Ovary (tissue), 9 donors: Measurements from ENCODE around the gene UROD. TPM values are rescaled to one million over a fixed set of nuclear protein-coding genes. Genes with fewer than 3 reads are reported as not detected.

ENCODE experiments used
- DNase-seq, 5 donors: peaks; one replicate each; pipeline ENCODE4 v3.0.0-alpha.2; 2019 to 2020
- H3K27ac ChIP-seq, 2 donors: fragments of 200-600 bp; one replicate each; pipeline versions ENCODE4 v1.5.1 to v1.8.0; 2019 to 2022
- H3K27me3 ChIP-seq: fragments of 200-600 bp; one replicate; pipeline ENCODE4 v1.8.0; 2022
- H3K36me3 ChIP-seq: fragments of 200-600 bp; sonication (generic); one replicate; pipeline ENCODE4 v1.5.1; 2019
- H3K4me1 ChIP-seq: one replicate; pipeline ENCODE4 v1.8.1; 2013; ENCODE audit warnings: mild to moderate bottlenecking, moderate library complexity; ENCODE audit not compliant: insufficient read depth
- H3K4me3 ChIP-seq: fragments of 200-600 bp; sonication (generic); one replicate; pipeline ENCODE4 v1.5.1; 2017
- H3K9me3 ChIP-seq, 2 donors: fragments of 200-600 bp in 1 of 2; sonication (generic) in 1 of 2; one replicate each; pipeline versions ENCODE4 v1.5.1 to v1.8.1; 2013 to 2019; ENCODE audit warnings: mild to moderate bottlenecking in 1 of 2, moderate library complexity in 1 of 2
- EP300 ChIP-seq: sonication (generic); formaldehyde crosslinking; IDR thresholded peaks from one replicate; pipeline ENCODE4 v1.6.1; 2017; ENCODE audit warnings: antibody characterized with exemption
- POLR2A ChIP-seq: fragments of 450-650 bp; IDR thresholded peaks from one replicate; pipeline ENCODE4 v1.6.1; 2017; ENCODE audit warnings: antibody characterized with exemption, mild to moderate bottlenecking, moderate library complexity
- WGBS, 3 donors: extraction: QIAGEN DNeasy Blood & Tissue Kit in 1 of 3; methylation state at CpG; one replicate each; pipeline versions ENCODE4 v1.1.5 to v1.1.7; 2013 to 2017; 5-methylcytosine and 5-hydroxymethylcytosine counted together
- intact Hi-C, 4 donors: fragments of 100-400 bp; cut with DNase I; formaldehyde crosslinking; loops; one replicate each; pipeline versions ENCODE4 v1.11.0 to v1.15.1; 2022 to 2023
- polyA plus RNA-seq, 2 donors: library from polyadenylated mRNA; stranded (reverse); fragments of 200-250 nt in 1 of 2; fragments of 350-450 nt in 1 of 2; fragmentation: Illumina TruSeq in 1 of 2; extraction: RNeasy Lipid Tissue Mini Kit (QIAGEN cat#74804) in 1 of 2; gene quantifications; one replicate each; pipeline ENCODE4 v1.2.3, GENCODE V29; 2013 to 2014
- total RNA-seq, 7 donors: library from RNA; depleted of rRNA in 2 of 7; stranded (reverse); fragments of >200 nt in 2 of 7; fragmentation: NEBNext Ultra II Directional in 3 of 7; extraction: Animal tissue kit (Norgen Biotek cat#: 25700) in 3 of 7; gene quantifications; one replicate each; pipeline versions ENCODE4 v1.1.0 to v1.2.4, GENCODE V29; 2016 to 2023
- TF ChIP-seq, protein P1 (sequence below), 3 donors: fragments of 450-650 bp in 2 of 3; fragments of 200-600 bp in 1 of 3; IDR thresholded peaks; one replicate each; pipeline versions ENCODE4 v1.5.1 to v1.8.0; 2016 to 2022; ENCODE audit warnings: antibody characterized with exemption in 3 of 3, mild to moderate bottlenecking in 1 of 3
- donor health status: DM: no; HTN: no; CAD: no; lungs with moderate emphysema.
- donor health status: DM: no; HTN: no; CAD: no.
- donor health status: Bipolar disorder and iron deficiency.
- donor health status: DM: yes; HTN: yes; CAD: no.
- donor health status: DM: no; HTN: no; CAD: no.
- donor health status: DM: yes; HTN: yes; CAD: no.

UROD gene
- total and polyA plus RNA-seq, 9 donors = 69.2 to 97.2 (median 77.1) TPM

DNA sequence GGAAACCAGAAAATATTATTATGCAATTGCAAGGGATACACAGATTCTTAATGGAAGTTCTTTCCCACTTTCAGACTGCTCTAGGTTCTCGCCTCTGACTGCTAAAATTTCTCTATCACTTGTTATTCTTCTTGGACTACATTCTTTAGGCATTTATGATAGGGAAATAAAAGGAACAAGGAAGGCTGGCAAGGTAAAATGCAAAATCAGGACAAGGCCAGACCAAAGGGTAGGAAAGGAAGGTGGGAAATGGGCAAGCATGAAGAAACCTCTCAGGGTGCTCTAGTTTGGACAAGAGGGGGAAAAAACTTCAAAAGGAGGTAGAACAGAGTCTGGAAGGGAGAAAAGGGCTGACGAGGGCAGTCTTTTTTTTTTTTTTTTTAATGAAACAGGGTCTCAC, 26.2 kb downstream of the UROD start:
- intact Hi-C loops = no loop called here
- Histone ChIP-seq H3K27me3 (no peaks in the 10 kb centered on the region), H3K9me3 (no peaks in the 10 kb centered on the region), H3K4me3 (no peak overlapping the region), H3K36me3 (no peaks in the 10 kb centered on the region), H3K27ac (no peak overlapping the region), H3K4me1 (no peaks in the 10 kb centered on the region)
- WGBS, 3 donors = 86 to 95% (median 90%) methylated on average over 2 of the region's 2 CpGs
- no peak for TF ChIP-seq POLR2A
- TF ChIP-seq, protein P1, sequence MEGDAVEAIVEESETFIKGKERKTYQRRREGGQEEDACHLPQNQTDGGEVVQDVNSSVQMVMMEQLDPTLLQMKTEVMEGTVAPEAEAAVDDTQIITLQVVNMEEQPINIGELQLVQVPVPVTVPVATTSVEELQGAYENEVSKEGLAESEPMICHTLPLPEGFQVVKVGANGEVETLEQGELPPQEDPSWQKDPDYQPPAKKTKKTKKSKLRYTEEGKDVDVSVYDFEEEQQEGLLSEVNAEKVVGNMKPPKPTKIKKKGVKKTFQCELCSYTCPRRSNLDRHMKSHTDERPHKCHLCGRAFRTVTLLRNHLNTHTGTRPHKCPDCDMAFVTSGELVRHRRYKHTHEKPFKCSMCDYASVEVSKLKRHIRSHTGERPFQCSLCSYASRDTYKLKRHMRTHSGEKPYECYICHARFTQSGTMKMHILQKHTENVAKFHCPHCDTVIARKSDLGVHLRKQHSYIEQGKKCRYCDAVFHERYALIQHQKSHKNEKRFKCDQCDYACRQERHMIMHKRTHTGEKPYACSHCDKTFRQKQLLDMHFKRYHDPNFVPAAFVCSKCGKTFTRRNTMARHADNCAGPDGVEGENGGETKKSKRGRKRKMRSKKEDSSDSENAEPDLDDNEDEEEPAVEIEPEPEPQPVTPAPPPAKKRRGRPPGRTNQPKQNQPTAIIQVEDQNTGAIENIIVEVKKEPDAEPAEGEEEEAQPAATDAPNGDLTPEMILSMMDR (IDR thresholded peaks at IDR 0.05) = no peak
- no peak for TF ChIP-seq EP300
- DNase-seq = no peak

DNA sequence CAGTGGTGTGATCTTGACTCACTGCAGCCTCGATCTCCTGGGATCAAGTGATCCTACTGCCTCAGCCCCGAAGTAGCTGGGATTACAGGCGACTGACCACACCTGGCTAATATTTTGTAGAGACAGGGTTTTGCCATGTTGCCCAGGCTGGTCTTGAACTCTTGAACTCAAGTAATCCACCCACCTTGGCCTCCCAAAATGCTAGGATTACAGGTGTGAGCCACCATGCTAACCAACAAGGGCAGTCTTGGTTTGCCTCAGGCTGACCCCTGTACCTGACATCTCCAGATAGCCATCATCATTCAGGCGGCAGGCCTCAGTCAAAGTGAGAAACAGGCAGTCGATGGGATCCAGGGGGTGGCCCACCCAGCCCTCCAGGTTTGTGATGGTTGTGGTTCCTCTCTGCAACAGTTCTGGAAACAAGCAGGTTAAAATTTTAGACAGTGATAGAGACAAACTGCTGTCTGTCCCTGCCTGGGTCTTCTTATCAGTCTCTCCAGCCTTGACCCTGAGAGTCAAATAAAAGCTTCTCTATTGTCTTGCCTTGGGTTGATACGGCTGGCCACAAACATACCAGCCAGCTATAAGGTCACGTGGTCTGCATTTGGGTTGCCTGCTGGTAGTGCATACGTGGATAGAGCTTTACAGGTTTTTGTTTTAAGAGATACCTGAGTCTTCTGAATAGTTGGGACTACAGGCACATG, 26.8 kb downstream of the UROD start:
- TF ChIP-seq EP300 = no peak
- TF ChIP-seq, protein P1 (IDR thresholded peaks at IDR 0.05) = no peak
- no peak for TF ChIP-seq POLR2A
- no peaks in the 10 kb centered on the region for H3K36me3 ChIP-seq
- 74 to 86% (median 78%) methylated on average over 8 of the region's 8 CpGs for WGBS, 3 donors
- no peak overlapping the region for H3K4me3 ChIP-seq
- DNase-seq = no peak
- no peaks in the 10 kb centered on the region for H3K27me3 ChIP-seq
- intact Hi-C loops = no loop called here
- H3K4me1 ChIP-seq = no peaks in the 10 kb centered on the region
- H3K9me3 ChIP-seq = no peaks in the 10 kb centered on the region
- H3K27ac ChIP-seq = no peak overlapping the region

DNA sequence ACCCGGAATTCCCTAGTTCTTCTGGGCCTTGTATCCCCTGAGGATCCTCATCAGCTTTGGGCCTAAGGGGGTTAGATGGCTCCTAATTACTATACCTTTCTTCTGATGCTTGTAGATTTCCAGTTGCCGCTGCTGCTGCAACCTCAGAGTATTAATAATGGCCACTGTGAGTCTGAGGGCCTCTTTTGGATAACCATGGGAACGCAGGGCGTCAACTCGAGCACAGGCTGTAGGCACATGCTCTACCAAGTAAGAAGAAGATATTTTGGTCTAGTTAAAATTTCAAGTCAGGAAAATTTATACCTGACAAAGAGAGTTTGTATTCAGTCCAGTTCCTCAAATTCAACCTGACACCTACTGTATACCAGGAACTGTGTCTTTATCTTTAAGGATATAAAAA, 28.2 kb downstream of the UROD start:
- no peak for TF ChIP-seq POLR2A
- no peak for TF ChIP-seq EP300
- TF ChIP-seq, protein P1 (IDR thresholded peaks at IDR 0.05) = no peak
- no peaks in the 10 kb centered on the region for H3K36me3 ChIP-seq
- WGBS, 3 donors = 97% methylated on average over 5 of the region's 5 CpGs
- intact Hi-C loops = no loop called here
- no peak overlapping the region for H3K4me3 ChIP-seq
- no peak for DNase-seq
- no peak overlapping the region for H3K27ac ChIP-seq
- no peaks in the 10 kb centered on the region for H3K4me1 ChIP-seq
- no peaks in the 10 kb centered on the region for H3K9me3 ChIP-seq
- H3K27me3 ChIP-seq = no peaks in the 10 kb centered on the region

DNA sequence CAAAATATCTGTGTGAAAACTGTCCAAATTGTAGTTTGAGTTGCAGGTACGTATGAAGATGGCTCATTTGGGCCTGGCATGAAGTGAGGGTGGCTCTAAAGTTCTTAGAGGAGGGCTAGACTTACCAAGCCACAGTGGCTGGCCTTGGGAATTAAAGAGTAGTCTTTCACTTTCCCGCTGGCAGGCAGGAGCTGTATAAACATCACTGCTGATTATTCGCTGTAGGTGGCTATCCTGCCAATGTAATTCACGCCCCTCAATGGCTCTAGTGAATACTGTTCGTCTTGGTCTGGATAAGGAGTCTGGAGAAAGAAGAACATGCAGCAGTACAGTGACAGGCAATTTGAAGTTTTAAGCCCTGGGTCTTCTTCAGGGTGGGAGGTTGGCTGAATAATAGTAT, 31.0 kb downstream of the UROD start:
- Histone ChIP-seq H3K4me3 (no peak overlapping the region), H3K36me3 (no peaks in the 10 kb centered on the region), H3K27ac (no peak overlapping the region), H3K27me3 (no peaks in the 10 kb centered on the region), H3K9me3 (no peaks in the 10 kb centered on the region), H3K4me1 (no peaks in the 10 kb centered on the region)
- DNase-seq = no peak
- intact Hi-C loops = no loop called here
- 82 to 88% (median 84%) methylated on average over 5 of the region's 5 CpGs for WGBS, 3 donors
- TF ChIP-seq, protein P1 (IDR thresholded peaks at IDR 0.05) = no peak
